ENCODE data around the gene MDFIC.

MDFIC gene

DNA sequence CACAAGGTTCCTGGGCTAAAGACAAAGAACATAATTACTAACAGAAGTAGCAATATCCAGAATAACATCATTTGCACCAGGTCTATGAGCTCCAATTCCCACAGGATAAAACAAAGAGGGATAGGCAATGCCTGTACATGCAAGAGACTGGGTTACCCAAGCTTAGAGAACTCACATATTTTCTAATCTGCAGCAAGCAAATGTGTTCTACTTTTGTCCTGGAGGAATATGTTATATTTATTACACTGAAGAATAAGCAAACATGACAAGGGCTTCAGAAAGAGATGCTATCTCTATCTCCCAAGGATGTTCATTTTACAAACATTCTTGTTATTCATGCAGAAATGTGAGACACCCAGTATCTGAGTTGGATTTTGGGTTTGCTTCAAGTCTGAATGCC is 118.6 kb downstream of the MDFIC start:
- ATAC-seq (no peak), DNase-seq (no peak)
- no peak overlapping the region for H3K4me3 Mint-ChIP-seq
- H3K36me3 Mint-ChIP-seq (ENCODE audit: low read depth), result no peaks in the 10 kb centered on the region
- no peaks in the 10 kb centered on the region for H3K9me3 Mint-ChIP-seq
- peaks cover 5% of the 10 kb centered on the region for H3K4me1 Mint-ChIP-seq
- H3K27ac Mint-ChIP-seq, result no peak overlapping the region
- no peaks in the 10 kb centered on the region for H3K27me3 Mint-ChIP-seq

DNA sequence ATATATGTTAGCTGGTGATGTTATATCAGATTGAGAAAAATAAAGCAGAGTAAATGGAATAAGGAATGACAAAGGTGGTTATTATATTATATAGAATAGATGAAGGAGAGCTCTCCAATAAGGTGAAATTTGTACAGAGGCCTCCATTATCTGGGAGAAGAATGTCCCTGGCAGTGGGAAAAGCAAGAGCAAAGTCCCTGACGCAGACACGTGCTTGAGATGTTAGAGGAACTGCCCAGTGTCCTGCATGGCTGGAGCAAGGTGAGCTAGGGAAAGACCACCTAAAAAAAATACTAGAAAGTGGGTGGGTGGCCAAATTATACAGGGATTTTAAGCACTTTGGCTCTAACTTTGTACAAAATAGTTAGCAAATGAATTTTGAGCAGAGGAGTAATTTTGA is 120.7 kb downstream of the MDFIC start:
- no peak overlapping the region for H3K4me3 Mint-ChIP-seq
- no peak overlapping the region for H3K27ac Mint-ChIP-seq
- peaks cover 2% of the 10 kb centered on the region for H3K4me1 Mint-ChIP-seq
- no peaks in the 10 kb centered on the region for H3K27me3 Mint-ChIP-seq
- no peak for DNase-seq
- no peaks in the 10 kb centered on the region for H3K9me3 Mint-ChIP-seq
- no peaks in the 10 kb centered on the region for H3K36me3 Mint-ChIP-seq (ENCODE audit: low read depth)
- no peak for ATAC-seq

DNA sequence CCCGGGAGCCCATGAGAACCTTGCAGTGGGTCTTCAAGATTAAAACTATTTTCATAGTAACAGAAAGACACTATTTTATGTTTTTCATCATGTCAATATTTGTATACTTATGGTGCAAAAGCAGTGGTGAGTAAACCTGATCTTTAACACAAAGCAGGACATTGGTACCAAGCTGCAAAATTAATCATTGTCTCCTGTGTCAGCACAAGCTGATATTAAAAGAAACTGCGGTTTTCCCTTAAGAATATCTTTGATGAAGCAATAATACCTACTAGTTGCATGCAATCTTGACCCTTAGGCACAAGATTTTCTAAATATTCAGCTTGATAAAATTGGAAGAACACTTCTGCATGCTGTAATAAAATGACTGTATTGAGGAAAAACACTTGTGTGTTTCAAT is 121.7 kb downstream of the MDFIC start:
- Mint-ChIP-seq H3K27me3 (no peaks in the 10 kb centered on the region), H3K27ac (no peak overlapping the region), H3K4me3 (no peak overlapping the region), H3K9me3 (no peaks in the 10 kb centered on the region), H3K36me3 (ENCODE audit: low read depth) (no peaks in the 10 kb centered on the region), H3K4me1 (no peaks in the 10 kb centered on the region)
- ATAC-seq (no peak), DNase-seq (no peak)

DNA sequence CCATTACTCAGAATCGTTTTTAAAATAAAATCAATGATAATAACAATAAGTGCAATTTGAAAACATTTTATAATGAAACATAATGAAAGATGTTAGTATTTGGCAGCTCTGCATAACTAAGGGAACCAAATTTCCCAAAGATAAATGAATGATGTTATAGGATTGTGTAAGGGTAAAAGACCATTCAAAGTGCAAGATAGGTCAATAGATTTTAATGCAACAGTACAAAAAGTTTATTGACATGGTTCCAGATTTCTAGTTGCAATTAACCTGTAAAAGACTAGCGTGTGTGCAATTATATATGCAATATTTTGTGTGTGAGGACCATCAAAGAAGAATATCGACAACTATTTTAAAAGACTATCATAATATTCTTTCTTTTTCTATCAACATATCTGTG is 122.3 kb downstream of the MDFIC start:
- Mint-ChIP-seq H3K9me3 (no peaks in the 10 kb centered on the region), H3K4me1 (no peaks in the 10 kb centered on the region), H3K4me3 (no peak overlapping the region), H3K27me3 (no peaks in the 10 kb centered on the region), H3K36me3 (ENCODE audit: low read depth) (no peaks in the 10 kb centered on the region), H3K27ac (no peak overlapping the region)
- no peak for DNase-seq
- ATAC-seq, result no peak

DNA sequence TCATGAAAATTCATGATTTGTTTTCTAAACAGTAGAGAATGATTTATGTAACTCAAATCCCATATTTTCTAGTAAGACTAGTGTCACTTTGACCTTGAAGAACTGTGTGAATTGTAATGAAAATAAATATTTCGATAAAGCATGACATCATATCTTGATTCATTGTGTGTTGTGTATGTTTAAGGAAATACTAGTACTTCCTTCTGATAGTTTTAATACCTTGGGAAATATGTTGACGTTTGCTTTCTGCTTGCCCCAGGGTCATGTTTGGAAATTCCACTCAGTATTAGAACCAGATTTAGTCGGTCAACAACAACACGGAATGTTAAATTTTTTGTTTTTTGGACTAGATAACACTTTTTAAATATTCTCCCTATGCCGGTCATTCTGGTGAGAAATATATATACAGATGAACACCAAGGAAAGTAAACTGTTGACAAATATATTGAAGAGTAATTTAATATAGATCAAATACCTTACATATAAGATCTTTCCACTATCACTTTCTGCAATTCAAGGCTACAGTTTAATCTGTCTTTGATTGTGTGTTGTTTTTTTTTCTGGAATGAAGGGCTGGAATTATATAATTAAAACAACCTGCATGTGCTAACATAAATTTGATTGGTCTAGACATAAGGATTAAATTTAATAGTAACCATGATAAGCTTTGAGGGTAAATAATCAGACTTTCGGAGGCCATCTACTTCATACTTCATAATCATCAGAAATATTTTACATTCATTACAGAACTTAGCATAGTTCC is 126.2 kb downstream of the MDFIC start:
- Mint-ChIP-seq H3K9me3 (no peaks in the 10 kb centered on the region), H3K27me3 (no peaks in the 10 kb centered on the region), H3K4me3 (no peak overlapping the region), H3K4me1 (no peaks in the 10 kb centered on the region), H3K27ac (no peak overlapping the region), H3K36me3 (ENCODE audit: low read depth) (no peaks in the 10 kb centered on the region)
- DNase-seq (no peak), ATAC-seq (no peak)

DNA sequence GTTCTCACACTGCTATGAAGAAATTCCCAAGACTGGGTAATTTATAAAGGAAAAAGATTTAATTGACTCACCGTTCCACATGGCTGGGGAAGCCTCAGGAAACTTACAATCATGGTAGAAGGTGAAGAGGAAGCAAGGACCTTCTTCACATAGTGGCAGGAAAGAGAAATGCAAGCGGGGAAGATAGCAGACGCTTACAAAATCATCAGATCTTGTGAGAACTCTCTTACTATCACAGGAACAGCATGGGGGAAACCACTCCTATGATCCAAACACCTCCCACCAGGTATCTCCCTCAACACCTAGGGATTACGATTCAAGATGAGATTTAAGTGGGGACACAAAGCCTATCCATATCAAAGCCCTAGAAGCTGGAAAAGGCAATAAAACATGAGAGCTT is 130.8 kb downstream of the MDFIC start:
- Mint-ChIP-seq H3K9me3 (no peaks in the 10 kb centered on the region), H3K4me3 (no peak overlapping the region), H3K36me3 (ENCODE audit: low read depth) (no peaks in the 10 kb centered on the region), H3K27me3 (peaks cover 4% of the 10 kb centered on the region), H3K4me1 (no peaks in the 10 kb centered on the region), H3K27ac (no peak overlapping the region)
- DNase-seq (no peak), ATAC-seq (no peak)

DNA sequence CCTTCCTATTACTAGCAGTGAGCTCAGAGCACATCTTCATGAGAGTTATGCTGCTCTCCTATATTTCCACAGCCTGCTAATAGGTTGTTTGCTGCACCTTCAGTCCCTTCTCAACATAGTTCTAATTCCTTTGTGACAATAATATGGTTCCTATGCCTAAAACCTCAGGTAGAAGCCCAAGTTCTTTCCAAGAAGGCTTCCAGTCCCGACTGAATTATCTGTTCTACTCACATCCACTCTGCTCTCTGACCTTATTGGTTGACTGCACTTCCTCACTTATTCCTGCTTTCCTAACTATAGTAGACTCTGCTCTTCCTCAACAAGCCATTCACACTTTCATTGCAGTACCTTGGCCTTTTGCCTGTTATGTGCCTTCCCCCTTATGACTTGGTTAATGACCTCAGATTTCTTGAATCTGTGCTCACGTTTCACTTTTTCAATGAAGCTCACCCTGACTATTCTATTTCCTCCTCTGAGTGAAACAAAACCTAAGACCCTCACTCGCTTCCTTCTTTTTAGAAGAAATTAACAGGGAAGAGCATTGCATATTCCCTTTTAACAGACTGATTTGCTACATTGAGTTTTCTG is 132.7 kb downstream of the MDFIC start:
- ATAC-seq (no peak), DNase-seq (no peak)
- no peaks in the 10 kb centered on the region for H3K36me3 Mint-ChIP-seq (ENCODE audit: low read depth)
- no peak overlapping the region for H3K4me3 Mint-ChIP-seq
- H3K27ac Mint-ChIP-seq, result no peak overlapping the region
- H3K9me3 Mint-ChIP-seq, result no peaks in the 10 kb centered on the region
- H3K27me3 Mint-ChIP-seq, result peaks cover 4% of the 10 kb centered on the region
- H3K4me1 Mint-ChIP-seq, result no peaks in the 10 kb centered on the region

DNA sequence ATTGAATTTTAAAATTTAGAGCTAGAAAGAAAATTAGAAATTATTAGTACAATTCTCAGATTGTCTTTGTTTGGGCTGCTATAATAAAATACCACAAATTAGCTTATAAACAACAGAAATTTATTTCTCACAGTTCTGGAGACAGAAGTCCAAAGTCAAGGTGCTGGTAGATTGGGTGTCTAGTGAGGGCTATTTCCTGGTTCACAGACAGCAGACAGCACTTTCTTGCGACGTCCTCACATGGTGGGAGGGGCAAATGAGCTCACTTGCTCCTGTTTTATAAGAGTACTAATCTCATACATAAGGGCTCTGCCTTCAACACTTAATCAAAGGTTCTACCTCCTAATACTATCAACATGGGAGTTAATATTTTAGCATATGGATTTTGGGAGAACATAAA is 134.1 kb downstream of the MDFIC start:
- DNase-seq (no peak), ATAC-seq (no peak)
- no peak overlapping the region for H3K27ac Mint-ChIP-seq
- no peaks in the 10 kb centered on the region for H3K36me3 Mint-ChIP-seq (ENCODE audit: low read depth)
- no peaks in the 10 kb centered on the region for H3K9me3 Mint-ChIP-seq
- H3K27me3 Mint-ChIP-seq, result peaks cover 4% of the 10 kb centered on the region
- no peak overlapping the region for H3K4me3 Mint-ChIP-seq
- H3K4me1 Mint-ChIP-seq, result no peaks in the 10 kb centered on the region

DNA sequence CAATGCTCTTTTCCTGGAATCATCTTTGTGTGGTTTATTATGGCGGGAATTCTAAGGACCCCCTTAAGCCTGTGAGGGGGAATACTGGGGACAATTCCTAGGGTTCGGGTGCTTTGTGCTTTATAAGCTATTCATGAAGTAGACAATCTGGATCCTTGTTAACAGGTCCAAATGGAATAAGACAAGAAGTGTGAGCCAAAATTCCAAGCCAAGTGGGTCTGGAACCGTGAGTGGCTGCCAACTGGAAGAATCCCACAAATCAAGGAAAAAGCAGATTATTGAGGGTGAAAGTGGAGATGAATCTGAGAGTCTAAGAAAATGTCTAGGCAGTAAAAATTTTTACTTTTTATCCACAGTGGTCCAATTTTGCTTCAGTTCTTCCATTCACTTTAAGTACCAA is 136.8 kb downstream of the MDFIC start:
- H3K4me3 Mint-ChIP-seq, result no peak overlapping the region
- H3K4me1 Mint-ChIP-seq, result no peaks in the 10 kb centered on the region
- no peaks in the 10 kb centered on the region for H3K9me3 Mint-ChIP-seq
- H3K36me3 Mint-ChIP-seq (ENCODE audit: low read depth), result no peaks in the 10 kb centered on the region
- DNase-seq (no peak), ATAC-seq (no peak)
- H3K27me3 Mint-ChIP-seq, result peaks cover 4% of the 10 kb centered on the region
- no peak overlapping the region for H3K27ac Mint-ChIP-seq

DNA sequence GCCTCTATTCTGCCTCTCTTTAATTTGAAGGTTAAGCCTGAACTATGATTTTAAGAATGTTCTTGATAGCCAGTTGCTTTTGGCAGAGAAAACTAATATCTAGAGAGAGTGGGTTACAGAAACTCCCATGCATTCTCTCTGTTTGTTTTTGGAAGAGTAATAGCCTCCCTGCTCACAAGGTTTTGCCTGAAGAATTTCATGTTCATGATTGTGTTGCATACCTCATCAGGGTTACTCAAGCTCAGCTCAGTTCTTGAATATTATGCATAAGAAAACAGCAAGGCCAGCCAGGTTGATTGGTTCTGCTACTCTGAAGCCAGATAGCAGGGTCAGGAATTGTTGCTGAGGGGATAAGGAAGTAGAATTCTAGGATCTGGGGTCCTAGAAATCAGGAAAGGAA is 137.4 kb downstream of the MDFIC start:
- no peak overlapping the region for H3K4me3 Mint-ChIP-seq
- ATAC-seq (no peak), DNase-seq (no peak)
- no peak overlapping the region for H3K27ac Mint-ChIP-seq
- peaks cover 3% of the 10 kb centered on the region for H3K27me3 Mint-ChIP-seq
- no peaks in the 10 kb centered on the region for H3K4me1 Mint-ChIP-seq
- H3K36me3 Mint-ChIP-seq (ENCODE audit: low read depth), result no peaks in the 10 kb centered on the region
- H3K9me3 Mint-ChIP-seq, result no peaks in the 10 kb centered on the region

DNA sequence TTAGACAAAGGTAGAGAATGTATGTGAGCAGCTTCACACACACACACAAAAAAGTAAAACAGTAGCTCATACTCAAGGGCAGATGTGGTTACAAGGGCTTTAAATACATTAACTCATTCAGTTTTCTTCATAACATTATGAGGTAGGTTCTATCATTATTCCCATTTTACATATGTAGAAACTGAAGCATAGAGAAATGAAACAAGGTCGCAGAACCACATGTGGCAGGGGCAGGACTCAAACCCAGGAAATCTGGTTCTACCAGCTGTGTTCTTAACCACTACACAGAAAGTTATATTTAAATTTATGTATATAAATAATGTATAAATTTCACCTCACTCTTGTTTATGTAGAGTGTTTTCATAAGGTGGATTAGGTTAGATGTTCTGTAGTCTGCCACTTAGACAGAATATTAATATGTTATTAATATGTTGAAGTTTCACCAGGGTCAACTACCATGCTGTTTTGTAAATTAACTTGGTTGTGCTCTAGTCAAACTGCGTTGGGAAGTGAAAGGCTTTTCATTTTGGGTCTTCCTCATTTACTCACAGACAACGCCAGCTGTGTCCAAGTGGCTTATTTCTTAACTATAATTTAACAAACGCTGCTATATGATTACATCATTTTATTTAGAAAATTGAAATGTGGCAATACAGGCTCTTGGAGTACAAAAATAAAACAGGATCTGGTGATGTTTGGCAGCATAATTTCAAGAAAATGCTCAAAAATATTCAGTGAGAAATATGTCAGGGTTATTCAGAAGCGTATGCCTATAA is 138.4 kb downstream of the MDFIC start:
- Mint-ChIP-seq H3K4me1 (no peaks in the 10 kb centered on the region), H3K36me3 (ENCODE audit: low read depth) (no peaks in the 10 kb centered on the region), H3K27ac (no peak overlapping the region), H3K27me3 (no peaks in the 10 kb centered on the region), H3K4me3 (no peak overlapping the region), H3K9me3 (no peaks in the 10 kb centered on the region)
- DNase-seq, result no peak
- no peak for ATAC-seq

DNA sequence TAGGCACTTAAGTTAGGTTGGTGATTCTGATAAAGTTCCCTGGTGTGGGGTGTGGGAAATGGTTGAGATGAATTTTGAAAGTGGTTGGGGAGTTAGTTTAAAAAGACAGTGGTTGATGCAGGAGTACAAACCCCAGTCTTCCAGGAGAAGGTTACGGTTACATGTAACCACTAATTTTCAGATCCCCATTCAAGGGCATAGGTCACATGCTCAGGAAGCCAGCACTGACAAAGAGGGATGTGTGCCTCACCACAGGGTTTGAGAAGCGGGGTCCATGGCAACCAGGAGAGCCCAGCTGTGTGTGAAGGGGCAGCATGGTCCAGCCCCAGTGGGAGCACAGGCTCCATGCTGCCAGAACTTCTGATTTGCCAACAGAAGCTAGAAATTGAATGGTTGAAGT is 144.2 kb downstream of the MDFIC start:
- Mint-ChIP-seq H3K27me3 (no peaks in the 10 kb centered on the region), H3K9me3 (no peaks in the 10 kb centered on the region), H3K4me3 (no peak overlapping the region), H3K27ac (no peak overlapping the region), H3K4me1 (no peaks in the 10 kb centered on the region), H3K36me3 (ENCODE audit: low read depth) (no peaks in the 10 kb centered on the region)
- DNase-seq, result no peak
- ATAC-seq, result no peak

DNA sequence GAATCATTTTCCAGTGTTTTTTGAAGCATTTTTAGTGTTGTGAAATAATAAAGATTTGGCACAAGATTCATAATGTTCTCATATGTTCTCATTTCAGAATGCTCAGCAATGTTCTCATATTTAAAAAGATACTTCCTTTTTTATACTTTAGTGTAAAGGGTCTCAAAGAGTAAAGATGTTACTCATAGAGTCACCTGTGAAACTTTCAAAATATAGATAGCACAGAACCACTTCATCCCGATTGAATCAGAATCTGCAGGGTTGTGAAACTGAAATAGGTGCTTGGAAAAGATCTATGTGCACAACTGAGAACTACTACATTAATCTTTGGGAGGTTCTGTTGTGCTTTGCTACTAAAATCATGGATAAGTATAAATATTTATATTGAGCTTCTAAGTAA is 144.7 kb downstream of the MDFIC start:
- H3K4me1 Mint-ChIP-seq, result no peaks in the 10 kb centered on the region
- no peak overlapping the region for H3K27ac Mint-ChIP-seq
- ATAC-seq, result no peak

DNA sequence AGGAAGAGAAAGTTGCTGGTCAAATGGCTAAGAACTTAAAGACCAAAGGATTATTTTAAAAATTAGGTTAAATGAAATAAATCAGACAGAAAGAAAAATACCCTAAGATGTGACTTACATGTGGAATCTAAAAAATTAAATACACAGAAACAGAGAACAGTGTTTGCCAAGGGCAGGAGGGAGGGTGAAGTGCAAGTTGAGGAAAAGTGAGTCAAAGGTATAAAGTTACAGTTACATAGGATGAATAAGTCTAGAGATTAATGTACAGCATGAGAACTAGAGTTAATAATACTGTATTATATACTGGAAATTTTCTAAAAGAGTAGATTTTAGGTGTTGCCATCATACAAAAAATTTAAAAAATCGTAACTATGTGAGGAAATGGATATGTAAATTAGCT is 146.3 kb downstream of the MDFIC start:
- DNase-seq (no peak), ATAC-seq (no peak)
- Mint-ChIP-seq H3K4me1 (no peaks in the 10 kb centered on the region), H3K9me3 (no peaks in the 10 kb centered on the region), H3K27me3 (no peaks in the 10 kb centered on the region), H3K36me3 (ENCODE audit: low read depth) (no peaks in the 10 kb centered on the region), H3K27ac (no peak overlapping the region), H3K4me3 (no peak overlapping the region)

More for the DNA sequence above, 144.7 kb downstream of the MDFIC start:
- DNase-seq, result no peak
- Mint-ChIP-seq H3K36me3 (ENCODE audit: low read depth) (no peaks in the 10 kb centered on the region), H3K27me3 (no peaks in the 10 kb centered on the region), H3K9me3 (no peaks in the 10 kb centered on the region), H3K4me3 (no peak overlapping the region)
